K562 (cell line): ENCODE measurements around the gene TERT. TPM values are rescaled to one million over a fixed set of nuclear protein-coding genes. Genes with fewer than 3 reads are reported as not detected.

Source experiments
- ATAC-seq: fragments of 200-7000 bp; cut with Tn5 transposase; 3 replicates; pipeline ENCODE4 v1.9.1; 2020; ENCODE audit warnings: moderate library complexity
- BruUV-seq: library from RNA; stranded (reverse); fragments of 400-500 nt; replicated peaks from 2 replicates; lab custom pipeline; 2021; lab: Mats Ljungman, UMichigan
- CTCF ChIA-PET: fragments of 300-600 bp; formaldehyde crosslinking; extraction: SDS; loops from one replicate; lab custom pipeline; 2021; ENCODE audit warnings: low intra/inter-chr PET ratio; lab: Yijun Ruan, JAX
- POLR2A ChIA-PET: fragments of 300-600, 350-650 bp; sonication (Branson Sonifier 250); formaldehyde crosslinking; extraction: SDS; loops from one replicate; lab custom pipeline; 2021; ENCODE audit warnings: antibody characterized with exemption, inconsistent platforms; lab: Yijun Ruan, JAX
- DNase-seq, 4 experiments: peaks; one replicate each; pipeline versions ENCODE4 v3.0.0 to v3.0.0-alpha.2; 2011 to 2018; ENCODE audit warnings: low spot score in 3 of 4, mixed read lengths in 3 of 4; ENCODE audit errors: extremely low read depth in 1 of 4
- FAIRE-seq: peaks from 2 replicates; lab custom pipeline; 2011; peaks lifted over from hg19 to GRCh38; lab: Jason Lieb, UNC
- H2AFZ ChIP-seq: 2 replicates; pipeline ENCODE4 v1.6.0; 2011; ENCODE audit warnings: low read depth, low read length, control low read depth, inconsistent platforms
- H3K27ac ChIP-seq: fragments of 200-600 bp; 3 replicates; pipeline ENCODE4 v1.8.0; 2011; ENCODE audit warnings: low read depth, mild to moderate bottlenecking, control low read depth, inconsistent platforms, low read length, moderate library complexity, mixed read lengths; ENCODE audit errors: extremely low read depth
- H3K27me3 ChIP-seq, 2 experiments: fragments of 300-600 bp in 1 of 2; 2 replicates in 1 of 2; 3 replicates in 1 of 2; pipeline versions ENCODE4 v1.6.0 to v1.8.0; 2011; ENCODE audit warnings: inconsistent platforms in 2 of 2, low read length in 2 of 2, mild to moderate bottlenecking in 1 of 2, mixed read lengths in 1 of 2, moderate library complexity in 1 of 2; ENCODE audit not compliant: control insufficient read depth in 2 of 2, insufficient read depth in 2 of 2
- H3K36me3 ChIP-seq: fragments of 300-600 bp; 3 replicates; pipeline ENCODE4 v1.8.0; 2011; ENCODE audit warnings: mild to moderate bottlenecking, low read length, inconsistent platforms; ENCODE audit not compliant: control insufficient read depth, insufficient read depth
- H3K4me1 ChIP-seq, 2 experiments: fragments of 200-600 bp in 1 of 2; replicated peaks in 1 of 2; 2 replicates in 1 of 2; 3 replicates in 1 of 2; pipeline versions ENCODE4 v1.5.1 to v1.8.0; 2011; ENCODE audit warnings: inconsistent platforms in 2 of 2, low read length in 2 of 2, mild to moderate bottlenecking in 1 of 2, mixed read lengths in 1 of 2, moderate library complexity in 1 of 2; ENCODE audit not compliant: control insufficient read depth in 2 of 2, insufficient read depth in 2 of 2
- H3K4me2 ChIP-seq: 2 replicates; pipeline ENCODE4 v1.6.1; 2011; ENCODE audit warnings: low read length, control low read depth, inconsistent platforms, mixed read lengths; ENCODE audit not compliant: insufficient read depth
- H3K4me3 ChIP-seq: fragments of 200-600 bp; sonication (generic), shearing (Covaris generic); 2 replicates; pipeline ENCODE4 v1.5.1; 2016; ENCODE audit warnings: control low read depth, inconsistent platforms
- H3K79me2 ChIP-seq: fragments of 200-600 bp; 3 replicates; pipeline ENCODE4 v1.8.0; 2011; ENCODE audit warnings: low read length, inconsistent platforms; ENCODE audit not compliant: control insufficient read depth, insufficient read depth
- H3K9ac ChIP-seq, 2 experiments: 2 replicates each; pipeline versions ENCODE4 v1.6.0 to v1.6.1; 2011; ENCODE audit warnings: low read depth in 2 of 2, low read length in 2 of 2, control low read depth in 1 of 2, inconsistent platforms in 1 of 2, mild to moderate bottlenecking in 1 of 2, mixed read lengths in 1 of 2; ENCODE audit not compliant: insufficient read depth in 1 of 2
- H3K9me1 ChIP-seq: one replicate; pipeline ENCODE4 v1.6.0; 2011; ENCODE audit warnings: inconsistent platforms, mild to moderate bottlenecking, low read length, moderate library complexity; ENCODE audit not compliant: control insufficient read depth, insufficient read depth
- H3K9me3 ChIP-seq: replicated peaks from 2 replicates; pipeline ENCODE4 v1.5.1; 2011; ENCODE audit warnings: low read depth, low read length, inconsistent platforms; ENCODE audit not compliant: control insufficient read depth, insufficient read depth
- H4K20me1 ChIP-seq: replicated peaks from 2 replicates; pipeline ENCODE4 v1.6.1; 2011; ENCODE audit warnings: low read length, inconsistent platforms, mixed read lengths; ENCODE audit not compliant: control insufficient read depth, insufficient read depth
- MCM7 ChIP-seq, 2 experiments: fragments of 450-650 bp; IDR thresholded peaks; 2 replicates each; pipeline ENCODE4 v1.6.1; 2016 to 2018
- MED1 ChIP-seq: sonication (generic); formaldehyde crosslinking; IDR thresholded peaks from 2 replicates; pipeline ENCODE4 v1.8.1; 2023; ENCODE audit warnings: missing genetic modification reagents, borderline replicate concordance
- MNT ChIP-seq, 2 experiments: fragments of 450-650 bp; conservative IDR thresholded peaks; 2 replicates each; pipeline ENCODE4 v1.6.1; 2017; ENCODE audit warnings: mild to moderate bottlenecking in 2 of 2, moderate library complexity in 2 of 2
- POLR2G ChIP-seq: fragments of 200-400 bp; formaldehyde crosslinking; IDR thresholded peaks from 2 replicates; pipeline ENCODE4 v1.6.1; 2017; ENCODE audit warnings: low read depth, mild to moderate bottlenecking, antibody characterized with exemption, low read length, moderate library complexity
- SAFB ChIP-seq: fragments of 200-400 bp; formaldehyde crosslinking; IDR thresholded peaks from 2 replicates; pipeline ENCODE4 v1.6.1; 2017; ENCODE audit warnings: low read depth, low read length, borderline replicate concordance
- SFPQ ChIP-seq: fragments of 200-400 bp; formaldehyde crosslinking; IDR thresholded peaks from 2 replicates; pipeline ENCODE4 v1.6.1; 2017; ENCODE audit warnings: mild to moderate bottlenecking, low read depth, low read length, moderate library complexity
- TCFL5 ChIP-seq: fragments of 250-450 bp; sonication (Bioruptor Pico); conservative IDR thresholded peaks from 2 replicates; pipeline ENCODE4 v1.6.1; 2021; ENCODE audit warnings: mild to moderate bottlenecking, moderate library complexity, matching md5 sums
- THAP7 ChIP-seq: fragments of 250-450 bp; sonication (Bioruptor Pico); IDR thresholded peaks from 2 replicates; pipeline ENCODE4 v1.5.0; 2021
- WGBS: fragments of 100-300 bp; shearing (Covaris generic); methylation state at CpG from one replicate; pipeline ENCODE4 v1.1.6; 2016; ENCODE audit warnings: low coverage, mixed read lengths; ENCODE audit not compliant: insufficient coverage; ENCODE audit errors: missing lambda C conversion rate; 5-methylcytosine and 5-hydroxymethylcytosine counted together
- in situ Hi-C: fragments of 300-500 bp; cut with MboI; formaldehyde crosslinking; loops from 4 replicates; pipeline ENCODE4 v1.15.0; 2018; ENCODE audit warnings: inconsistent platforms, mixed read lengths
- intact Hi-C: fragments of 100-400 bp; cut with micrococcal nuclease; formaldehyde crosslinking; loops from 2 replicates; pipeline ENCODE4 v1.14.2; 2022
- polyA plus RNA-seq, 8 experiments: library from polyadenylated mRNA; depleted of rRNA in 4 of 8; stranded (reverse) in 5 of 8; unstranded in 3 of 8; fragments of >200 nt; fragmentation: Nextera tagmentation in 2 of 8; fragmentation: Illumina TruSeq in 1 of 8; extraction: Ambion mirVana in 2 of 8; extraction: Trizol in 1 of 8; gene quantifications; 2 replicates each; pipeline versions ENCODE4 v1.2.1 to v1.2.3, GENCODE V29; 2011 to 2014; ENCODE audit warnings: inconsistent platforms in 1 of 8, missing spikeins in 1 of 8
- total RNA-seq, 7 experiments: library from RNA; depleted of rRNA in 6 of 7; stranded (reverse); fragments of >200 nt in 6 of 7; fragmentation: Illumina TruSeq in 2 of 7; extraction: Trizol in 2 of 7; gene quantifications; 2 replicates each; pipeline versions ENCODE4 v1.2.1 to v1.2.3, GENCODE V29; 2011 to 2021; ENCODE audit warnings: low replicate concordance in 1 of 7

TERT gene
- total and polyA plus RNA-seq, 9 of the 15 experiments (the other 6 are each of a cell fraction or from before 2014, with no cell fraction given): 0.08 to 4.5 (median 0.98) TPM; not detected in 1

- intact Hi-C loops (no loop called here), in situ Hi-C loops (no loop called here)
- H3K9me1 ChIP-seq: no peaks in the 10 kb centered on the region
- FAIRE-seq (no peak), DNase-seq (no peak), ATAC-seq (no peak)
- no TSS peak for BruUV-seq
- no peak overlapping the region for H3K9ac ChIP-seq
- H3K27ac ChIP-seq: no peak overlapping the region
- no peak overlapping the region for H3K4me2 ChIP-seq
- POLR2A ChIA-PET: no interaction called here
- WGBS: 34% methylated on average over 23 of the region's 25 CpGs
- H4K20me1 ChIP-seq: peaks cover 6% of the 10 kb centered on the region; the same call in 1 of the 2 replicates
- CTCF ChIA-PET: no interaction called here
- no peaks in the 10 kb centered on the region; the same call in 1 of the 2 replicates for H3K9me3 ChIP-seq
- peaks cover 0 to 55% of the 10 kb centered on the region in 2 experiments; a peak in 1 of 5 replicates for H3K4me1 ChIP-seq
- no peak overlapping the region for H3K4me3 ChIP-seq
- no peaks in the 10 kb centered on the region for H3K79me2 ChIP-seq
- H2AFZ ChIP-seq: no peak overlapping the region
- H3K36me3 ChIP-seq: no peaks in the 10 kb centered on the region
- H3K27me3 ChIP-seq: peaks cover 14 to 64% of the 10 kb centered on the region in 2 experiments
- no peak for TF ChIP-seq MED1
- peak; percentile 41 for TF ChIP-seq POLR2G
Measured at GRCh38 chr5:1213508-1214162, 81.2 kb downstream of the TERT start.

GRCh38 chr5:1212881-1213280 lies 82.0 kb downstream of the TERT start:
- ChIA-PET POLR2A (no interaction called here), CTCF (no interaction called here)
- no TSS peak for BruUV-seq
- no peaks in the 10 kb centered on the region for H3K9me1 ChIP-seq
- intact Hi-C loops (no loop called here), in situ Hi-C loops (no loop called here)
- FAIRE-seq (no peak), ATAC-seq (no peak), DNase-seq (no peak)
- no peak overlapping the region for H2AFZ ChIP-seq
- H3K4me1 ChIP-seq: peaks cover 0 to 56% of the 10 kb centered on the region in 2 experiments; a peak in 1 of 5 replicates
- peaks cover 6% of the 10 kb centered on the region; the same call in 1 of the 2 replicates for H4K20me1 ChIP-seq
- no peak overlapping the region for H3K27ac ChIP-seq
- no peaks in the 10 kb centered on the region; the same call in 1 of the 2 replicates for H3K9me3 ChIP-seq
- H3K36me3 ChIP-seq: no peaks in the 10 kb centered on the region
- H3K79me2 ChIP-seq: no peaks in the 10 kb centered on the region
- 36% methylated on average over 8 of the region's 18 CpGs for WGBS
- H3K27me3 ChIP-seq: peaks cover 6 to 64% of the 10 kb centered on the region in 2 experiments; a peak in 4 of 5 replicates
- H3K9ac ChIP-seq: no peak overlapping the region
- H3K4me3 ChIP-seq: no peak overlapping the region
- no peak overlapping the region for H3K4me2 ChIP-seq
- TF ChIP-seq SAFB (no peak), TCFL5 (CRISPR knock-in tag) (no peak), MCM7 (IDR thresholded peaks at IDR 0.05) (no peak), SFPQ (no peak), THAP7 (CRISPR knock-in tag) (no peak), MNT (conservative IDR thresholded peaks at IDR 0.05) (no peak)
